MM.1S (cell line): ENCODE results near the gene F12.

Experiments
- DNase-seq: peaks from one replicate; pipeline ENCODE4 v3.0.0-alpha.2; 2015
- H2AFZ ChIP-seq: fragments of 300-600 bp; sonication (generic); 2 replicates; pipeline ENCODE4 v1.6.0; 2016; ENCODE audit warnings: antibody characterized with exemption, low read length
- H3F3A ChIP-seq: fragments of 300-600 bp; sonication (generic); 2 replicates; pipeline ENCODE4 v1.6.1; 2016; ENCODE audit warnings: mild to moderate bottlenecking, antibody characterized with exemption, low read length, moderate library complexity, mixed read lengths; ENCODE audit not compliant: insufficient read depth
- H3K27ac ChIP-seq: fragments of 300-600 bp; sonication (generic); 2 replicates; pipeline ENCODE4 v1.5.1; 2016; ENCODE audit warnings: mild to moderate bottlenecking, low read length
- H3K27me3 ChIP-seq: fragments of 300-600 bp; sonication (generic); replicated peaks from 2 replicates; pipeline ENCODE4 v1.6.0; 2016; ENCODE audit warnings: low read length; ENCODE audit not compliant: insufficient read depth
- H3K36me3 ChIP-seq: fragments of 300-600 bp; sonication (generic); replicated peaks from 2 replicates; pipeline ENCODE4 v1.6.1; 2016; ENCODE audit warnings: mild to moderate bottlenecking, low read length, mixed read lengths; ENCODE audit not compliant: insufficient read depth
- H3K4me1 ChIP-seq: fragments of 300-600 bp; sonication (generic); 2 replicates; pipeline ENCODE4 v1.6.1; 2016; ENCODE audit warnings: low read length, mixed read lengths
- H3K4me2 ChIP-seq: fragments of 300-600 bp; sonication (generic); 2 replicates; pipeline ENCODE4 v1.6.0; 2016; ENCODE audit warnings: low read depth, low read length
- H3K4me3 ChIP-seq: fragments of 300-600 bp; sonication (generic); 2 replicates; pipeline ENCODE4 v1.5.1; 2016; ENCODE audit warnings: low read length, mixed read lengths
- H3K79me2 ChIP-seq: fragments of 300-600 bp; sonication (generic); 2 replicates; pipeline ENCODE4 v1.6.1; 2016; ENCODE audit warnings: mixed run types, low read length, mixed read lengths
- H3K9ac ChIP-seq: fragments of 300-600 bp; sonication (generic); 2 replicates; pipeline ENCODE4 v1.6.1; 2016; ENCODE audit warnings: low read length, mixed read lengths
- H3K9me2 ChIP-seq: fragments of 300-600 bp; sonication (generic); replicated peaks from 2 replicates; pipeline ENCODE4 v1.6.1; 2016; ENCODE audit warnings: mild to moderate bottlenecking, low read length, mixed read lengths; ENCODE audit not compliant: insufficient read depth
- H3K9me3 ChIP-seq: fragments of 300-600 bp; sonication (generic); replicated peaks from 2 replicates; pipeline ENCODE4 v1.6.1; 2016; ENCODE audit warnings: mild to moderate bottlenecking, low read length, mixed read lengths; ENCODE audit not compliant: insufficient read depth
- H4K20me1 ChIP-seq: fragments of 300-600 bp; sonication (generic); 2 replicates; pipeline ENCODE4 v1.6.1; 2016; ENCODE audit warnings: mild to moderate bottlenecking, low read length, moderate library complexity, mixed read lengths; ENCODE audit not compliant: insufficient read depth
- CTCF ChIP-seq: fragments of 300-600 bp; sonication (generic); IDR thresholded peaks from 2 replicates; pipeline ENCODE4 v1.5.1; 2016; ENCODE audit warnings: antibody characterized with exemption, low read length, mixed read lengths
- EZH2 ChIP-seq: fragments of 300-600 bp; sonication (generic); optimal IDR thresholded peaks from 2 replicates; pipeline ENCODE3; 2017; ENCODE audit warnings: low read depth, mild to moderate bottlenecking, antibody characterized with exemption, low read length, mixed read lengths
- EZH2phosphoT487 ChIP-seq: fragments of 300-600 bp; sonication (generic); IDR thresholded peaks from 2 replicates; pipeline ENCODE4 v1.6.1; 2018; ENCODE audit warnings: antibody characterized with exemption, low read length

Gene F12

DNA sequence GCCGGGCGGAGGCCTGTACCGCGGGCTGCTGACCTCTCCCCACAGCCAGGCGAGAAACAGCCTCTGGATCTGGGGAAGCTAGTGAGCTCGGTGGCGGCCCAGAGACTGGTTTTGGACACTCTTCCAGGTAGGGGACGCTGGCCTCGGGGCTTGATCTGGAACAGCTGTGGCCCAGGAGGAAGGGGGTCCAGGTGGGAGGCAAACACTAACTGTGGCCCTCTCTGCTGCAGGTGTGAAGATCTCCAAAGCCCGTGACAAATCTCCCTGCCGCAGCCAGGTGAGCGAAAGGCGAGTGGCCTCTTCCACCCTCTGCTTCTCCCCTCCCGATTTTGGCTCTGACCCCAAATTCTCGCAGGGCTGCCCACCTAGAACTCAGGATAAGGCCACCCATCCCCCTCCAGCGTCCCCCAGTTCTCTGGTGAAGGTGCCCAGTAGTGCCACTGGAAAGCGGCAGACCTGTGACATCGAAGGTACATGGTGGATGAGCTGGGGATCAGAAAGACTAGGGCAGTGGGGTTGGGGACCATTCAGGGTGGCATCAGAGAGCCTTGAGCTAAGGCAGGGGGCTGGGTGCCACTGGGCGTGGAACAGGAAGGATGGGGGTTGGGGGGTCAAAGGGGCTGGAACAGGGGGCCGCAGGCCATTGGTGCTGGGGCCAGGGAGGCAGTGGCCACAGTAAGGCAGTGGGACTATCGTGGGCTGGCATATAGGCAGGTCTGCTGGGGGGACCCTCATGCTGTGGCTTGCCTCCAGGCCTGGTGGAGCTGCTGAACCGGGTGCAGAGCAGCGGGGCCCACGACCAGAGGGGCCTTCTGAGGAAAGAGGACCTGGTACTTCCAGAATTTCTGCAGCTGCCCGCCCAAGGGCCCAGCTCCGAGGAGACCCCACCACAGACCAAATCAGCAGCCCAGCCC lies 38.0 kb downstream of the F12 start:
- no peaks in the 10 kb centered on the region for H3K36me3 ChIP-seq
- H3F3A ChIP-seq = peaks cover 18% of the 10 kb centered on the region
- peak overlapping the region; percentile 55; the same call in 1 of the 2 replicates for H3K9ac ChIP-seq
- no peaks in the 10 kb centered on the region for H3K79me2 ChIP-seq
- DNase-seq = no peak
- no peaks in the 10 kb centered on the region for H3K9me2 ChIP-seq
- H3K27ac ChIP-seq = no peak overlapping the region
- H3K27me3 ChIP-seq = no peaks in the 10 kb centered on the region
- no peaks in the 10 kb centered on the region for H3K9me3 ChIP-seq
- no peak for TF ChIP-seq EZH2
- TF ChIP-seq EZH2phosphoT487 = no peak
- H3K4me3 ChIP-seq = peak overlapping the region; percentile 69
- H4K20me1 ChIP-seq = no peaks in the 10 kb centered on the region
- peak overlapping the region; percentile 80 for H3K4me2 ChIP-seq
- H2AFZ ChIP-seq = no peak overlapping the region
- H3K4me1 ChIP-seq = peaks cover 35% of the 10 kb centered on the region

- Histone ChIP-seq H3K4me3 (peak overlapping the region; percentile 69; the same call in 1 of the 2 replicates), H3K27me3 (no peaks in the 10 kb centered on the region), H3K36me3 (no peaks in the 10 kb centered on the region), H3K9me2 (no peaks in the 10 kb centered on the region), H2AFZ (no peak overlapping the region), H3K9ac (0 out of 2 replicates have a peak overlapping the region, but pooled peaks have one; percentile 13), H3K27ac (peak overlapping the region; percentile 39; the same call in 1 of the 2 replicates), H3K4me1 (peaks cover 35% of the 10 kb centered on the region), H3F3A (peaks cover 18% of the 10 kb centered on the region), H3K79me2 (no peaks in the 10 kb centered on the region), H3K4me2 (peak overlapping the region; percentile 50), H3K9me3 (no peaks in the 10 kb centered on the region), H4K20me1 (no peaks in the 10 kb centered on the region)
- peak; percentile 93 for DNase-seq
- TF ChIP-seq CTCF = peak; percentile 54
- no peak for TF ChIP-seq EZH2
- TF ChIP-seq EZH2phosphoT487 = no peak
Observed at GRCh38 chr5:177370488-177371119, 38.8 kb downstream of the F12 start.

GRCh38 chr5:177369645-177370440 lies 39.5 kb downstream of the F12 start:
- H3F3A ChIP-seq = peaks cover 18% of the 10 kb centered on the region
- H3K9me2 ChIP-seq = no peaks in the 10 kb centered on the region
- H3K27ac ChIP-seq = peak overlapping the region; percentile 39; the same call in 1 of the 2 replicates
- DNase-seq = no peak
- no peaks in the 10 kb centered on the region for H3K79me2 ChIP-seq
- H3K9ac ChIP-seq = 0 out of 2 replicates have a peak overlapping the region, but pooled peaks have one; percentile 13
- H3K4me1 ChIP-seq = peaks cover 35% of the 10 kb centered on the region
- no peaks in the 10 kb centered on the region for H3K27me3 ChIP-seq
- no peak overlapping the region for H2AFZ ChIP-seq
- H3K4me3 ChIP-seq = no peak overlapping the region
- no peak for TF ChIP-seq CTCF
- TF ChIP-seq EZH2phosphoT487 = no peak
- no peak for TF ChIP-seq EZH2
- H3K4me2 ChIP-seq = peak overlapping the region; percentile 50
- no peaks in the 10 kb centered on the region for H3K9me3 ChIP-seq
- H4K20me1 ChIP-seq = no peaks in the 10 kb centered on the region
- no peaks in the 10 kb centered on the region for H3K36me3 ChIP-seq
